ENCODE results near the gene TENT5C. TPM values are rescaled to one million over a fixed set of nuclear protein-coding genes. Genes with fewer than 3 reads are reported as not detected.

Gene TENT5C
- total RNA-seq, 3 donors from 2014 or later, result 16.5 to 37.4 (median 32.1) TPM

GRCh38 chr1:117582451-117582850, 23.4 kb upstream of the TENT5C start:
- Histone ChIP-seq H3K36me3 (ENCODE audit: low read depth) (no peaks in the 10 kb centered on the region), H3K4me3 (no peak overlapping the region), H3K9me3 (no peaks in the 10 kb centered on the region), H3K4me1 (ENCODE audit: low read depth) (no peaks in the 10 kb centered on the region)
- intact Hi-C loops (cut with DNase I, micrococcal nuclease), result no loop called here
- no peak for ATAC-seq
- TF ChIP-seq CTCF (IDR thresholded peaks at IDR 0.05), result no peak
- no peak for DNase-seq

GRCh38 chr1:117583247-117583646, 22.6 kb upstream of the TENT5C start:
- intact Hi-C loops (cut with DNase I, micrococcal nuclease), result no loop called here
- DNase-seq (no peak), ATAC-seq (no peak)
- no peak overlapping the region for H3K4me3 ChIP-seq
- no peaks in the 10 kb centered on the region for H3K36me3 ChIP-seq (ENCODE audit: low read depth)
- no peaks in the 10 kb centered on the region for H3K4me1 ChIP-seq (ENCODE audit: low read depth)
- H3K9me3 ChIP-seq, result no peaks in the 10 kb centered on the region
- TF ChIP-seq CTCF (IDR thresholded peaks at IDR 0.05), result no peak

- Histone ChIP-seq H3K4me1 (ENCODE audit: low read depth) (no peaks in the 10 kb centered on the region), H3K36me3 (ENCODE audit: low read depth) (no peaks in the 10 kb centered on the region), H3K4me3 (no peak overlapping the region), H3K9me3 (no peaks in the 10 kb centered on the region)
- intact Hi-C loops (cut with DNase I, micrococcal nuclease), result no loop called here
- no peak for DNase-seq
- ATAC-seq, result no peak
- TF ChIP-seq CTCF (IDR thresholded peaks at IDR 0.05), result no peak
These were observed 21.7 kb upstream of the TENT5C start for GRCh38 chr1:117584181-117584580.

- Histone ChIP-seq H3K4me1 (ENCODE audit: low read depth) (no peaks in the 10 kb centered on the region), H3K9me3 (no peaks in the 10 kb centered on the region), H3K36me3 (ENCODE audit: low read depth) (no peaks in the 10 kb centered on the region), H3K4me3 (no peak overlapping the region)
- TF ChIP-seq CTCF (IDR thresholded peaks at IDR 0.05), result no peak
- ATAC-seq, result no peak
- intact Hi-C loops (cut with DNase I, micrococcal nuclease), result no loop called here
- no peak for DNase-seq
These were observed 20.8 kb upstream of the TENT5C start for GRCh38 chr1:117585086-117585485.

- ATAC-seq, result no peak
- DNase-seq, result no peak
- no peaks in the 10 kb centered on the region for H3K9me3 ChIP-seq
- no peaks in the 10 kb centered on the region for H3K4me1 ChIP-seq (ENCODE audit: low read depth)
- TF ChIP-seq CTCF (IDR thresholded peaks at IDR 0.05), result no peak
- no peaks in the 10 kb centered on the region for H3K36me3 ChIP-seq (ENCODE audit: low read depth)
- H3K4me3 ChIP-seq, result no peak overlapping the region
- intact Hi-C loops (cut with DNase I, micrococcal nuclease), result no loop called here
These were observed 19.5 kb upstream of the TENT5C start for GRCh38 chr1:117586337-117586736.

Data from mucosa of descending colon (tissue), 3 donors.